ENCODE measurements around the gene PFDN1.

GRCh38 chr5:140347360-140347759, 44.5 kb upstream of the PFDN1 start:
- TF ChIP-seq CTCF (conservative IDR thresholded peaks at IDR 0.05; ENCODE audit: low read depth, low read length): no peak
- TF ChIP-seq EZH2 (IDR thresholded peaks at IDR 0.05; ENCODE audit: low read length, unreplicated experiment): no peak
- no peak for TF ChIP-seq EZH2phosphoT487 (IDR thresholded peaks at IDR 0.05; ENCODE audit: borderline replicate concordance, low read length)
